RWPE2 (cell line): ENCODE measurements around the gene ORM2.
A peak's percentile ranks its signal among the peaks of the same experiment; 100 is the strongest.
"Not testable (repeated sequence)": the region's sequence is repeated elsewhere in the genome, so short reads cannot be mapped to it uniquely, and the experiment has no call there.

Experiments
- ATAC-seq: fragments of 200-7000 bp; cut with Tn5 transposase; 3 replicates; pipeline ENCODE4 v1.9.1; 2021; ENCODE audit warnings: low read depth
- DNase-seq: peaks from one replicate; pipeline ENCODE4 v3.0.0-alpha.2; 2020; ENCODE audit warnings: low spot score
- H3K27ac ChIP-seq: fragments of 450-650 bp; 2 replicates; pipeline ENCODE4 v1.5.1; 2017; ENCODE audit warnings: mild to moderate bottlenecking; ENCODE audit not compliant: poor library complexity, severe bottlenecking
- H3K27me3 ChIP-seq: fragments of 250-450 bp; sonication (Bioruptor Pico); 2 replicates; pipeline ENCODE4 v1.5.1; 2021; ENCODE audit warnings: mild to moderate bottlenecking, moderate library complexity; ENCODE audit not compliant: insufficient read depth, poor library complexity, severe bottlenecking
- H3K36me3 ChIP-seq: fragments of 250-450 bp; sonication (Bioruptor Pico); 2 replicates; pipeline ENCODE4 v1.5.1; 2020; ENCODE audit warnings: low read depth, mild to moderate bottlenecking, moderate library complexity
- H3K4me1 ChIP-seq: fragments of 250-450 bp; sonication (Bioruptor Pico); 2 replicates; pipeline ENCODE4 v1.5.1; 2021; ENCODE audit warnings: mild to moderate bottlenecking, moderate library complexity; ENCODE audit not compliant: insufficient read depth, poor library complexity, severe bottlenecking
- H3K4me3 ChIP-seq: fragments of 250-450 bp; sonication (Bioruptor Pico); 2 replicates; pipeline ENCODE4 v1.5.1; 2021; ENCODE audit warnings: mild to moderate bottlenecking, moderate library complexity; ENCODE audit not compliant: severe bottlenecking
- H3K9me3 ChIP-seq: fragments of 250-450 bp; sonication (Bioruptor Pico); 2 replicates; pipeline ENCODE4 v1.5.1; 2021; ENCODE audit warnings: mild to moderate bottlenecking, moderate library complexity; ENCODE audit not compliant: severe bottlenecking
- TF ChIP-seq, protein P1 (sequence below): fragments of 450-650 bp; IDR thresholded peaks from one replicate; pipeline ENCODE4 v1.5.1; 2017; ENCODE audit warnings: mild to moderate bottlenecking, moderate library complexity; ENCODE audit not compliant: poor library complexity, severe bottlenecking

Gene ORM2

GRCh38 chr9:114316605-114317230 lies 13.0 kb upstream of the ORM2 start:
- Histone ChIP-seq H3K27me3 (no peaks in the 10 kb centered on the region), H3K4me3 (no peak overlapping the region), H3K27ac (no peak overlapping the region), H3K4me1 (peaks cover 3% of the 10 kb centered on the region), H3K9me3 (no peaks in the 10 kb centered on the region), H3K36me3 (no peaks in the 10 kb centered on the region)
- ATAC-seq (no peak), DNase-seq (peak; percentile 17)
- TF ChIP-seq, protein P1, sequence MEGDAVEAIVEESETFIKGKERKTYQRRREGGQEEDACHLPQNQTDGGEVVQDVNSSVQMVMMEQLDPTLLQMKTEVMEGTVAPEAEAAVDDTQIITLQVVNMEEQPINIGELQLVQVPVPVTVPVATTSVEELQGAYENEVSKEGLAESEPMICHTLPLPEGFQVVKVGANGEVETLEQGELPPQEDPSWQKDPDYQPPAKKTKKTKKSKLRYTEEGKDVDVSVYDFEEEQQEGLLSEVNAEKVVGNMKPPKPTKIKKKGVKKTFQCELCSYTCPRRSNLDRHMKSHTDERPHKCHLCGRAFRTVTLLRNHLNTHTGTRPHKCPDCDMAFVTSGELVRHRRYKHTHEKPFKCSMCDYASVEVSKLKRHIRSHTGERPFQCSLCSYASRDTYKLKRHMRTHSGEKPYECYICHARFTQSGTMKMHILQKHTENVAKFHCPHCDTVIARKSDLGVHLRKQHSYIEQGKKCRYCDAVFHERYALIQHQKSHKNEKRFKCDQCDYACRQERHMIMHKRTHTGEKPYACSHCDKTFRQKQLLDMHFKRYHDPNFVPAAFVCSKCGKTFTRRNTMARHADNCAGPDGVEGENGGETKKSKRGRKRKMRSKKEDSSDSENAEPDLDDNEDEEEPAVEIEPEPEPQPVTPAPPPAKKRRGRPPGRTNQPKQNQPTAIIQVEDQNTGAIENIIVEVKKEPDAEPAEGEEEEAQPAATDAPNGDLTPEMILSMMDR, result no peak

- H3K4me3 ChIP-seq, result no peak overlapping the region
- H3K4me1 ChIP-seq, result peaks cover 3% of the 10 kb centered on the region
- DNase-seq, result peak; percentile 3
- H3K27ac ChIP-seq, result no peak overlapping the region
- TF ChIP-seq, protein P1, result no peak
- H3K36me3 ChIP-seq, result no peaks in the 10 kb centered on the region
- H3K9me3 ChIP-seq, result no peaks in the 10 kb centered on the region
- ATAC-seq, result no peak
- H3K27me3 ChIP-seq, result no peaks in the 10 kb centered on the region
These were observed 11.9 kb upstream of the ORM2 start for GRCh38 chr9:114317665-114318357.

- Histone ChIP-seq H3K4me1 (peaks cover 3% of the 10 kb centered on the region), H3K36me3 (no peaks in the 10 kb centered on the region), H3K27me3 (no peaks in the 10 kb centered on the region), H3K27ac (no peak overlapping the region), H3K4me3 (no peak overlapping the region), H3K9me3 (no peaks in the 10 kb centered on the region)
- TF ChIP-seq, protein P1, result no peak
- peak; percentile 5 for DNase-seq
- no peak for ATAC-seq
These were observed 11.3 kb upstream of the ORM2 start for GRCh38 chr9:114318416-114318815.

DNA sequence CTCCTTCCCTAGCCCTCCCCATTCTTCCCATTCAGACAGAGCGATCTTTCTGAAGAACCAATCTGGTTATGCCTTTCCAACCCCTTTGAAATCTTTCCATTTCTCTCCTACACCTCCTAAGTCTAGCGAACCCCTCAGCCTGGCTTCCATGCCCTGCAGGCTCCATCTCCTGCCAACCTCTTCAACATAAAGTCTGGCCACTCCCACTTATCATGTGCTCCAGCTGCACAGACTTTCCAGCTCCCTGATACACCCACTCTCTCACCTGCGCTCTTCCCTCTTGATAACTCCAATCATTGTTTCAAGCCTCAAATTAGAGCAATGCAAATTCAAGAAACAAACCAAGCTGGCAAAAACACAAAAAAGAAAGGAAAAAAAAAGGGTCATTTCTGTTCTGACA lies 10.5 kb upstream of the ORM2 start:
- Histone ChIP-seq H3K36me3 (no peaks in the 10 kb centered on the region), H3K27me3 (no peaks in the 10 kb centered on the region), H3K4me3 (no peak overlapping the region), H3K27ac (no peak overlapping the region), H3K9me3 (no peaks in the 10 kb centered on the region), H3K4me1 (peaks cover 3% of the 10 kb centered on the region)
- TF ChIP-seq, protein P1, result no peak
- no peak for ATAC-seq
- peak; percentile 9 for DNase-seq

DNA sequence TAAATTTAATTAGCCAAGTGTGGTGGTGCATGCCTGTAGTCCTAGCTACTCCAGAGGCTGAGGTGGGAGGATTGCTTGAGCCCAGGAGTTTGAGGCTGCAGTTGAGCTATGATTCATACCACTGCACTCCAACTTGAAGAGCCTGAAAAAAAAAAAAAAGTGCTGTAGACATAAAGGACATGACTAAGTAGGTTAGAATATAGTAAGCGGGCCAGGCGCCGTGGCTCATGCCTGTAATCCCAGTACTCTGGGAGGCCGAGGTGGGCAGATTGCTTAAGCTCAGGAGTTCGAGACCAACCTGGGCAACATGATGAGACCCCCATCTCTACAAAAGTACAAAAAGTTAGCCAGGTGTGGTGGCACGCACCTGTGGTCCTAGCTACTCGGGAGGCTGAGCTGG lies 9.0 kb upstream of the ORM2 start:
- not testable (repeated sequence) for DNase-seq, H3K4me1 ChIP-seq, H3K27ac ChIP-seq, H3K4me3 ChIP-seq, H3K9me3 ChIP-seq, H3K27me3 ChIP-seq, H3K36me3 ChIP-seq
- peak; percentile 56; the same call in 2 of the 3 replicates for ATAC-seq
